ENCODE data around the gene TACR2. TPM values are rescaled to one million over a fixed set of nuclear protein-coding genes. Genes with fewer than 3 reads are reported as not detected.

TACR2 gene
- total and polyA plus RNA-seq, 2 donors (not counting 3 experiments of a cell fraction or from before 2014, with no cell fraction given), result 0.19 TPM; not detected in 1

DNA sequence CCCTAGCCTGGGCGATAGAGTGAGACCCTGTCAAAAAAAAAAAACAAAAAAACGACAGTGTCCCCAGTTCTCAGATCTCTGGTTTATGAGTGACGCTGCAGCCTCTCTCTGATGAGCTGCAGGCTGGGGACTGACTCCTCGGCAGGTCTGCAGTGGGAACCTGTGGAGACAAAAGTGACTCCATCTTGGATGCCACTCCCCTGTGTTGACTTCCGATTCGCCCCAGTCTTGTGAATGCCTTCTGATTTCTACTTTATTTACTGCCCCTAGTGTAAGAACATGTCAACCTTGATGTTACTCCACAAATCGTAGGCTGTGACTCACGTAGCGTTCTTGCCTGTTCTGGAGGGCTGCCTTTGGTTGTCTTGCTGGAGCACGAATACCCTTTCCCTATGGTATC, 6.2 kb downstream of the TACR2 start:
- H3K9ac ChIP-seq (replicated peaks; ENCODE audit: extremely low read depth, insufficient read depth, low read length), result no peak overlapping the region
- BruUV-seq (replicated peaks), result no TSS peak
- H3K27me3 ChIP-seq (ENCODE audit: control insufficient read depth in 2 of 2, insufficient read depth in 2 of 2, low read length in 2 of 2), result no peaks in the 10 kb centered on the region
- DNase-seq (ENCODE audit: low read depth, low spot score) (no peak), FAIRE-seq (no peak)
- intact Hi-C loops (cut with micrococcal nuclease) (loop anchor here (5.0 kb wide), 2 partner anchors 288 to 403 kb away; partner anchors contain the start of gene VPS26A), dilution Hi-C loops (cut with MboI; ENCODE audit: extremely low pct_ligation_motif_present, low sequenced_read_pairs) (no loop called here)
- no peak overlapping the region for H2AFZ ChIP-seq (ENCODE audit: low read depth, low read length)
- H4K20me1 ChIP-seq (replicated peaks; ENCODE audit: control insufficient read depth, extremely low read depth, insufficient read depth, low read length), result no peaks in the 10 kb centered on the region
- no peak overlapping the region for H3K27ac ChIP-seq (ENCODE audit: insufficient read depth, low read depth, low read length)
- no peaks in the 10 kb centered on the region for H3K9me1 ChIP-seq (replicated peaks; ENCODE audit: control insufficient read depth, extremely low read depth, insufficient read depth, low read length)
- no peak for TF ChIP-seq FOS (IDR thresholded peaks at IDR 0.05; ENCODE audit: borderline replicate concordance, insufficient read depth, low read length)
- no peak for TF ChIP-seq MYC (IDR thresholded peaks at IDR 0.05; ENCODE audit: low read depth, low read length)
- no peaks in the 10 kb centered on the region for H3K79me2 ChIP-seq (ENCODE audit: control insufficient read depth, insufficient read depth, low read length)
- POLR2A ChIA-PET, result no interaction called here
- H3K4me2 ChIP-seq (ENCODE audit: insufficient read depth, low read length), result no peak overlapping the region
- CTCF ChIA-PET, result interaction anchor here (1.5 kb wide), 1 partner anchor 227 kb away, joined by 5 read pairs; no protein-coding TSS in a partner anchor
- no peak overlapping the region for H3K4me3 ChIP-seq (replicated peaks in 1 of 3; ENCODE audit: insufficient read depth in 1 of 3, low read depth in 1 of 3, low read length in 3 of 3)
- H3K9me3 ChIP-seq (replicated peaks; ENCODE audit: control insufficient read depth, insufficient read depth, low read length), result no peaks in the 10 kb centered on the region
- no peaks in the 10 kb centered on the region for H3K36me3 ChIP-seq (ENCODE audit: control insufficient read depth in 2 of 2, extremely low read depth in 1 of 2, insufficient read depth in 2 of 2, low read length in 2 of 2)
- H3K4me1 ChIP-seq (ENCODE audit: control insufficient read depth, extremely low read depth, insufficient read depth, low read length), result peaks cover 17% of the 10 kb centered on the region

- H3K4me2 ChIP-seq (ENCODE audit: insufficient read depth, low read length), result no peak overlapping the region
- dilution Hi-C loops (cut with MboI; ENCODE audit: extremely low pct_ligation_motif_present, low sequenced_read_pairs), result no loop called here
- no peak overlapping the region for H3K4me3 ChIP-seq (replicated peaks in 1 of 3; ENCODE audit: insufficient read depth in 1 of 3, low read depth in 1 of 3, low read length in 3 of 3)
- H2AFZ ChIP-seq (ENCODE audit: low read depth, low read length), result no peak overlapping the region
- TF ChIP-seq MYC (IDR thresholded peaks at IDR 0.05; ENCODE audit: low read depth, low read length), result no peak
- TF ChIP-seq POLR2A (IDR thresholded peaks at IDR 0.05; ENCODE audit: low read depth, low read length), result no peak
- TF ChIP-seq POLR2AphosphoS5 (IDR thresholded peaks at IDR 0.05; ENCODE audit: insufficient read depth, low read depth, low read length), result no peak
- no peak for TF ChIP-seq FOS (IDR thresholded peaks at IDR 0.05; ENCODE audit: borderline replicate concordance, insufficient read depth, low read length)
- TF ChIP-seq JUN (IDR thresholded peaks at IDR 0.05; ENCODE audit: borderline replicate concordance, insufficient read depth, insufficient read length, low read depth), result no peak
- no peak for TF ChIP-seq GATA2 (IDR thresholded peaks at IDR 0.05; ENCODE audit: insufficient read depth, insufficient read length, low read depth, low read length)
- TF ChIP-seq EZH2 (IDR thresholded peaks at IDR 0.05; ENCODE audit: borderline replicate concordance, low read depth, low read length, severe bottlenecking), result no peak
- TF ChIP-seq, protein P1, sequence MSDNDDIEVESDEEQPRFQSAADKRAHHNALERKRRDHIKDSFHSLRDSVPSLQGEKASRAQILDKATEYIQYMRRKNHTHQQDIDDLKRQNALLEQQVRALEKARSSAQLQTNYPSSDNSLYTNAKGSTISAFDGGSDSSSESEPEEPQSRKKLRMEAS (IDR thresholded peaks at IDR 0.05; ENCODE audit: insufficient read depth, insufficient read length), result no peak
- TF ChIP-seq, protein P2, sequence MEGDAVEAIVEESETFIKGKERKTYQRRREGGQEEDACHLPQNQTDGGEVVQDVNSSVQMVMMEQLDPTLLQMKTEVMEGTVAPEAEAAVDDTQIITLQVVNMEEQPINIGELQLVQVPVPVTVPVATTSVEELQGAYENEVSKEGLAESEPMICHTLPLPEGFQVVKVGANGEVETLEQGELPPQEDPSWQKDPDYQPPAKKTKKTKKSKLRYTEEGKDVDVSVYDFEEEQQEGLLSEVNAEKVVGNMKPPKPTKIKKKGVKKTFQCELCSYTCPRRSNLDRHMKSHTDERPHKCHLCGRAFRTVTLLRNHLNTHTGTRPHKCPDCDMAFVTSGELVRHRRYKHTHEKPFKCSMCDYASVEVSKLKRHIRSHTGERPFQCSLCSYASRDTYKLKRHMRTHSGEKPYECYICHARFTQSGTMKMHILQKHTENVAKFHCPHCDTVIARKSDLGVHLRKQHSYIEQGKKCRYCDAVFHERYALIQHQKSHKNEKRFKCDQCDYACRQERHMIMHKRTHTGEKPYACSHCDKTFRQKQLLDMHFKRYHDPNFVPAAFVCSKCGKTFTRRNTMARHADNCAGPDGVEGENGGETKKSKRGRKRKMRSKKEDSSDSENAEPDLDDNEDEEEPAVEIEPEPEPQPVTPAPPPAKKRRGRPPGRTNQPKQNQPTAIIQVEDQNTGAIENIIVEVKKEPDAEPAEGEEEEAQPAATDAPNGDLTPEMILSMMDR (IDR thresholded peaks at IDR 0.05; ENCODE audit: extremely low read depth in 1 of 2, insufficient read depth in 1 of 2, low read depth in 1 of 2, low read length in 2 of 2), result no peak
- H3K27me3 ChIP-seq (ENCODE audit: control insufficient read depth in 2 of 2, insufficient read depth in 2 of 2, low read length in 2 of 2), result no peaks in the 10 kb centered on the region
- H3K36me3 ChIP-seq (ENCODE audit: control insufficient read depth in 2 of 2, extremely low read depth in 1 of 2, insufficient read depth in 2 of 2, low read length in 2 of 2), result no peaks in the 10 kb centered on the region
- ChIA-PET CTCF (interaction anchor here (1.5 kb wide), 1 partner anchor 228 kb away, joined by 5 read pairs; no protein-coding TSS in a partner anchor), POLR2A (no interaction called here)
- intact Hi-C loops (cut with micrococcal nuclease), result loop anchor here (1.0 to 5.0 kb wide), 3 partner anchors 97 to 403 kb away; partner anchors contain the start of gene VPS26A
- DNase-seq (ENCODE audit: low read depth, low spot score) (no peak), FAIRE-seq (no peak)
- H3K27ac ChIP-seq (ENCODE audit: insufficient read depth, low read depth, low read length), result no peak overlapping the region
- no peaks in the 10 kb centered on the region for H4K20me1 ChIP-seq (replicated peaks; ENCODE audit: control insufficient read depth, extremely low read depth, insufficient read depth, low read length)
- H3K79me2 ChIP-seq (ENCODE audit: control insufficient read depth, insufficient read depth, low read length), result no peaks in the 10 kb centered on the region
- no peaks in the 10 kb centered on the region for H3K9me3 ChIP-seq (replicated peaks; ENCODE audit: control insufficient read depth, insufficient read depth, low read length)
- BruUV-seq (replicated peaks), result no TSS peak
- H3K9me1 ChIP-seq (replicated peaks; ENCODE audit: control insufficient read depth, extremely low read depth, insufficient read depth, low read length), result no peaks in the 10 kb centered on the region
- H3K9ac ChIP-seq (replicated peaks; ENCODE audit: extremely low read depth, insufficient read depth, low read length), result no peak overlapping the region
- H3K4me1 ChIP-seq (ENCODE audit: control insufficient read depth, extremely low read depth, insufficient read depth, low read length), result peaks cover 17% of the 10 kb centered on the region
Measured at GRCh38 chr10:69409968-69410367, 6.8 kb downstream of the TACR2 start.

All from endothelial cell of umbilical vein (primary cell).